ENCODE data around the gene CNTNAP2.

The CNTNAP2 gene

GRCh38 chr7:146116521-146117222 lies at the start of gene CNTNAP2:
Gene CNTNAP2, plus strand, starts transcription at chr7:146116801. Its CDS starts 76 bp downstream, at chr7:146116877.
- no peak for DNase-seq (ENCODE audit: low read depth in 1 of 2, low spot score in 1 of 2)
- in situ Hi-C loops (cut with HindIII; ENCODE audit: low pct_unique_long_range_greater_than_20kb, low sequenced_read_pairs) = no loop called here
- no peak for TF ChIP-seq JUND (IDR thresholded peaks at IDR 0.05; ENCODE audit: low read depth)

- no peak for TF ChIP-seq JUND (IDR thresholded peaks at IDR 0.05; ENCODE audit: low read depth)
- in situ Hi-C loops (cut with HindIII; ENCODE audit: low pct_unique_long_range_greater_than_20kb, low sequenced_read_pairs) = no loop called here
- no peak for DNase-seq (ENCODE audit: low read depth in 1 of 2, low spot score in 1 of 2)
Observed at GRCh38 chr7:146067880-146068279, 48.7 kb upstream of the CNTNAP2 start.

- no peak for TF ChIP-seq JUND (IDR thresholded peaks at IDR 0.05; ENCODE audit: low read depth)
- in situ Hi-C loops (cut with HindIII; ENCODE audit: low pct_unique_long_range_greater_than_20kb, low sequenced_read_pairs) = no loop called here
- DNase-seq (ENCODE audit: low read depth in 1 of 2, low spot score in 1 of 2) = no peak
Observed at GRCh38 chr7:146074195-146074765, 42.3 kb upstream of the CNTNAP2 start.

- TF ChIP-seq JUND (IDR thresholded peaks at IDR 0.05; ENCODE audit: low read depth) = no peak
- in situ Hi-C loops (cut with HindIII; ENCODE audit: low pct_unique_long_range_greater_than_20kb, low sequenced_read_pairs) = no loop called here
Observed at GRCh38 chr7:146076344-146076743, 40.3 kb upstream of the CNTNAP2 start.

GRCh38 chr7:146084086-146084485 lies 32.5 kb upstream of the CNTNAP2 start:
- in situ Hi-C loops (cut with HindIII; ENCODE audit: low pct_unique_long_range_greater_than_20kb, low sequenced_read_pairs) = no loop called here

More at GRCh38 chr7:146076344-146076743, 40.3 kb upstream of the CNTNAP2 start:
- no peak for DNase-seq (ENCODE audit: low read depth in 1 of 2, low spot score in 1 of 2)

GRCh38 chr7:146090023-146090645 lies 26.5 kb upstream of the CNTNAP2 start:
- DNase-seq (ENCODE audit: low read depth in 1 of 2, low spot score in 1 of 2) = peak in 1 of 2 experiments; percentile 52
- in situ Hi-C loops (cut with HindIII; ENCODE audit: low pct_unique_long_range_greater_than_20kb, low sequenced_read_pairs) = no loop called here
- no peak for TF ChIP-seq JUND (IDR thresholded peaks at IDR 0.05; ENCODE audit: low read depth)

More at GRCh38 chr7:146084086-146084485, 32.5 kb upstream of the CNTNAP2 start:
- no peak for DNase-seq (ENCODE audit: low read depth in 1 of 2, low spot score in 1 of 2)
- no peak for TF ChIP-seq JUND (IDR thresholded peaks at IDR 0.05; ENCODE audit: low read depth)

GRCh38 chr7:146094356-146094755 lies 22.2 kb upstream of the CNTNAP2 start:
- no peak for DNase-seq (ENCODE audit: low read depth in 1 of 2, low spot score in 1 of 2)
- in situ Hi-C loops (cut with HindIII; ENCODE audit: low pct_unique_long_range_greater_than_20kb, low sequenced_read_pairs) = no loop called here
- no peak for TF ChIP-seq JUND (IDR thresholded peaks at IDR 0.05; ENCODE audit: low read depth)

GRCh38 chr7:146096994-146097393 lies 19.6 kb upstream of the CNTNAP2 start:
- DNase-seq (ENCODE audit: low read depth in 1 of 2, low spot score in 1 of 2) = peak in 1 of 2 experiments; percentile 2
- in situ Hi-C loops (cut with HindIII; ENCODE audit: low pct_unique_long_range_greater_than_20kb, low sequenced_read_pairs) = no loop called here
- no peak for TF ChIP-seq JUND (IDR thresholded peaks at IDR 0.05; ENCODE audit: low read depth)

- in situ Hi-C loops (cut with HindIII; ENCODE audit: low pct_unique_long_range_greater_than_20kb, low sequenced_read_pairs) = no loop called here
- TF ChIP-seq JUND (IDR thresholded peaks at IDR 0.05; ENCODE audit: low read depth) = no peak
- no peak for DNase-seq (ENCODE audit: low read depth in 1 of 2, low spot score in 1 of 2)
Observed at GRCh38 chr7:146106319-146106718, 10.3 kb upstream of the CNTNAP2 start.

- TF ChIP-seq JUND (IDR thresholded peaks at IDR 0.05; ENCODE audit: low read depth) = no peak
- in situ Hi-C loops (cut with HindIII; ENCODE audit: low pct_unique_long_range_greater_than_20kb, low sequenced_read_pairs) = no loop called here
- no peak for DNase-seq (ENCODE audit: low read depth in 1 of 2, low spot score in 1 of 2)
Observed at GRCh38 chr7:146112755-146113154, 3.8 kb upstream of the CNTNAP2 start.

GRCh38 chr7:146115548-146115850 lies 1.1 kb upstream of the CNTNAP2 start:
- in situ Hi-C loops (cut with HindIII; ENCODE audit: low pct_unique_long_range_greater_than_20kb, low sequenced_read_pairs) = no loop called here
- no peak for TF ChIP-seq JUND (IDR thresholded peaks at IDR 0.05; ENCODE audit: low read depth)
- no peak for DNase-seq (ENCODE audit: low read depth in 1 of 2, low spot score in 1 of 2)

GRCh38 chr7:146115851-146116520 lies 615 bp upstream of the CNTNAP2 start:
- peak; percentile 55 to 82 for DNase-seq (ENCODE audit: low read depth in 1 of 2, low spot score in 1 of 2)
- TF ChIP-seq JUND (IDR thresholded peaks at IDR 0.05; ENCODE audit: low read depth) = no peak
- in situ Hi-C loops (cut with HindIII; ENCODE audit: low pct_unique_long_range_greater_than_20kb, low sequenced_read_pairs) = no loop called here

- DNase-seq (ENCODE audit: low read depth in 1 of 2, low spot score in 1 of 2) = no peak
- in situ Hi-C loops (cut with HindIII; ENCODE audit: low pct_unique_long_range_greater_than_20kb, low sequenced_read_pairs) = no loop called here
- no peak for TF ChIP-seq JUND (IDR thresholded peaks at IDR 0.05; ENCODE audit: low read depth)
Observed at GRCh38 chr7:146117576-146117975, 975 bp downstream of the CNTNAP2 start.

All from T47D (cell line).